Measurements from ENCODE around the gene NIPSNAP3A.

Gene NIPSNAP3A

GRCh38 chr9:104740621-104741020, 6.9 kb upstream of the NIPSNAP3A start:
- TF ChIP-seq MYC (IDR thresholded peaks at IDR 0.05; ENCODE audit: low read depth, low read length) = no peak
- TF ChIP-seq, protein P1, sequence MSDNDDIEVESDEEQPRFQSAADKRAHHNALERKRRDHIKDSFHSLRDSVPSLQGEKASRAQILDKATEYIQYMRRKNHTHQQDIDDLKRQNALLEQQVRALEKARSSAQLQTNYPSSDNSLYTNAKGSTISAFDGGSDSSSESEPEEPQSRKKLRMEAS (IDR thresholded peaks at IDR 0.05; ENCODE audit: low read depth, low read length) = no peak
- TF ChIP-seq POLR2A (IDR thresholded peaks at IDR 0.05; ENCODE audit: extremely low read depth, insufficient read length) = no peak
- TF ChIP-seq CTCF (IDR thresholded peaks at IDR 0.05; ENCODE audit: low read depth, low read length) = no peak
- H3K4me3 ChIP-seq (ENCODE audit: low read depth, low read length) = no peak overlapping the region
- no peak for DNase-seq (ENCODE audit: low read depth)

- peak; percentile 80 for DNase-seq (ENCODE audit: low read depth)
- TF ChIP-seq MYC (IDR thresholded peaks at IDR 0.05; ENCODE audit: low read depth, low read length) (no peak), CTCF (IDR thresholded peaks at IDR 0.05; ENCODE audit: low read depth, low read length) (peak; percentile 45), POLR2A (IDR thresholded peaks at IDR 0.05; ENCODE audit: extremely low read depth, insufficient read length) (no peak)
- TF ChIP-seq, protein P1 (IDR thresholded peaks at IDR 0.05; ENCODE audit: low read depth, low read length) = no peak
- no peak overlapping the region for H3K4me3 ChIP-seq (ENCODE audit: low read depth, low read length)
Measured at GRCh38 chr9:104743376-104743985, 4.0 kb upstream of the NIPSNAP3A start.

GRCh38 chr9:104745852-104746251, 1.6 kb upstream of the NIPSNAP3A start:
- no peak for TF ChIP-seq POLR2A (IDR thresholded peaks at IDR 0.05; ENCODE audit: extremely low read depth, insufficient read length)
- no peak for TF ChIP-seq CTCF (IDR thresholded peaks at IDR 0.05; ENCODE audit: low read depth, low read length)
- TF ChIP-seq, protein P1 (IDR thresholded peaks at IDR 0.05; ENCODE audit: low read depth, low read length) = no peak
- no peak for TF ChIP-seq MYC (IDR thresholded peaks at IDR 0.05; ENCODE audit: low read depth, low read length)
- DNase-seq (ENCODE audit: low read depth) = no peak
- no peak overlapping the region for H3K4me3 ChIP-seq (ENCODE audit: low read depth, low read length)

- peak overlapping the region; percentile 87 for H3K4me3 ChIP-seq (ENCODE audit: low read depth, low read length)
- TF ChIP-seq, protein P1 (IDR thresholded peaks at IDR 0.05; ENCODE audit: low read depth, low read length) = no peak
- TF ChIP-seq POLR2A (IDR thresholded peaks at IDR 0.05; ENCODE audit: extremely low read depth, insufficient read length) (no peak), CTCF (IDR thresholded peaks at IDR 0.05; ENCODE audit: low read depth, low read length) (no peak), MYC (IDR thresholded peaks at IDR 0.05; ENCODE audit: low read depth, low read length) (no peak)
Measured at GRCh38 chr9:104746285-104746684, 1.2 kb upstream of the NIPSNAP3A start.

DNA sequence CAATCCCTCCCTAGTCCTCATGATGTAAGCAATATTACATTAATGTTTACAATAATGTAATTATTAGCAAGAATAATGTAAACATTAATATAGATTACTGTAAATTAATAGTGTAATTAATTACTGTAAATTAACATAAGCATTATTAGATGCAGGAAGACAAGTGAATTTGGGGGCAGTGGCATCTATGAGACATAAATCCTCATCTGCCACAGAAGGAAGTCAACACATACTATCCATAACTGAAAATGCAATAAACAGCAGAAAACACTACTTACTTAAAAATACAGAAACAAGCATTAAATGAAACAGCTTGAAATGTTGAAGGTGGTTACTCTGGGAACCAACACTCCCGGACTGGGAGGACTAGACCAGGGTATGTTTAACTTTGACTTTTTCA, 685 bp upstream of the NIPSNAP3A start:
- peak overlapping the region; percentile 87 for H3K4me3 ChIP-seq (ENCODE audit: low read depth, low read length)
- TF ChIP-seq MYC (IDR thresholded peaks at IDR 0.05; ENCODE audit: low read depth, low read length) (no peak), POLR2A (IDR thresholded peaks at IDR 0.05; ENCODE audit: extremely low read depth, insufficient read length) (no peak), CTCF (IDR thresholded peaks at IDR 0.05; ENCODE audit: low read depth, low read length) (no peak)
- TF ChIP-seq, protein P1 (IDR thresholded peaks at IDR 0.05; ENCODE audit: low read depth, low read length) = no peak
- DNase-seq (ENCODE audit: low read depth) = no peak

More at GRCh38 chr9:104746285-104746684, 1.2 kb upstream of the NIPSNAP3A start:
- no peak for DNase-seq (ENCODE audit: low read depth)
